ENCODE results near the gene MAGEH1. TPM values are rescaled to one million over a fixed set of nuclear protein-coding genes. Genes with fewer than 3 reads are reported as not detected.
"Not testable (repeated sequence)": the region's sequence is repeated elsewhere in the genome, so short reads cannot be mapped to it uniquely, and the experiment has no call there.

MAGEH1 gene, protein sequence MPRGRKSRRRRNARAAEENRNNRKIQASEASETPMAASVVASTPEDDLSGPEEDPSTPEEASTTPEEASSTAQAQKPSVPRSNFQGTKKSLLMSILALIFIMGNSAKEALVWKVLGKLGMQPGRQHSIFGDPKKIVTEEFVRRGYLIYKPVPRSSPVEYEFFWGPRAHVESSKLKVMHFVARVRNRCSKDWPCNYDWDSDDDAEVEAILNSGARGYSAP
- polyA plus RNA-seq (ENCODE audit: insufficient read length in 12 of 12) = 10 to 100 TPM in 11 of 12 donors, not detected in 1; 37.5 to 57.5 (median 44.0) TPM
- long read RNA-seq, donor 1, transcript MAGEH1-201 (1 exons, 1,462 nt) = major isoform, 110 of 110 reads
- long read RNA-seq, donor 1, partial matches to known transcripts = 0 of 110 reads
- long read RNA-seq, donor 1, other reads (novel, unspliced or antisense) = 0 of 110 reads
- long read RNA-seq, donor 2, transcript MAGEH1-201 (1 exons, 1,462 nt) = major isoform, 73 of 73 reads
- long read RNA-seq, donor 2, partial matches to known transcripts = 0 of 73 reads
- long read RNA-seq, donor 2, other reads (novel, unspliced or antisense) = 0 of 73 reads
- long read RNA-seq, donor 3, transcript MAGEH1-201 (1 exons, 1,462 nt) = major isoform, 43 of 43 reads
- long read RNA-seq, donor 3, partial matches to known transcripts = 0 of 43 reads
- long read RNA-seq, donor 3, other reads (novel, unspliced or antisense) = 0 of 43 reads
- long read RNA-seq, donor 4, transcript MAGEH1-201 (1 exons, 1,462 nt) = major isoform, 20 of 20 reads
- long read RNA-seq, donor 4, partial matches to known transcripts = 0 of 20 reads
- long read RNA-seq, donor 4, other reads (novel, unspliced or antisense) = 0 of 20 reads
- long read RNA-seq, donor 5, transcript MAGEH1-201 (1 exons, 1,462 nt) = major isoform, 76 of 76 reads
- long read RNA-seq, donor 5, partial matches to known transcripts = 0 of 76 reads
- long read RNA-seq, donor 5, other reads (novel, unspliced or antisense) = 0 of 76 reads
- long read RNA-seq, donor 6, transcript MAGEH1-201 (1 exons, 1,462 nt) = major isoform, 50 of 50 reads
- long read RNA-seq, donor 6, partial matches to known transcripts = 0 of 50 reads
- long read RNA-seq, donor 6, other reads (novel, unspliced or antisense) = 0 of 50 reads
- long read RNA-seq, donor 7, transcript MAGEH1-201 (1 exons, 1,462 nt) = major isoform, 38 of 38 reads
- long read RNA-seq, donor 7, partial matches to known transcripts = 0 of 38 reads
- long read RNA-seq, donor 7, other reads (novel, unspliced or antisense) = 0 of 38 reads
- long read RNA-seq, donor 8, transcript MAGEH1-201 (1 exons, 1,462 nt) = major isoform, 76 of 76 reads
- long read RNA-seq, donor 8, partial matches to known transcripts = 0 of 76 reads
- long read RNA-seq, donor 8, other reads (novel, unspliced or antisense) = 0 of 76 reads
- long read RNA-seq, donor 9, transcript MAGEH1-201 (1 exons, 1,462 nt) = major isoform, 53 of 53 reads
- long read RNA-seq, donor 9, partial matches to known transcripts = 0 of 53 reads
- long read RNA-seq, donor 9, other reads (novel, unspliced or antisense) = 0 of 53 reads
- long read RNA-seq, donor 10, transcript MAGEH1-201 (1 exons, 1,462 nt) = major isoform, 43 of 43 reads
- long read RNA-seq, donor 10, partial matches to known transcripts = 0 of 43 reads
- long read RNA-seq, donor 10, other reads (novel, unspliced or antisense) = 0 of 43 reads
- long read RNA-seq, donor 11, transcript MAGEH1-201 (1 exons, 1,462 nt) = major isoform, 83 of 83 reads
- long read RNA-seq, donor 11, partial matches to known transcripts = 0 of 83 reads
- long read RNA-seq, donor 11, other reads (novel, unspliced or antisense) = 0 of 83 reads

GRCh38 chrX:55451990-55452832 lies at the start of gene MAGEH1:
Gene MAGEH1 (plus strand): TSS chrX:55452127. CDS start chrX:55452375, 248 bp downstream.
- peak; percentile 88 for DNase-seq

DNA sequence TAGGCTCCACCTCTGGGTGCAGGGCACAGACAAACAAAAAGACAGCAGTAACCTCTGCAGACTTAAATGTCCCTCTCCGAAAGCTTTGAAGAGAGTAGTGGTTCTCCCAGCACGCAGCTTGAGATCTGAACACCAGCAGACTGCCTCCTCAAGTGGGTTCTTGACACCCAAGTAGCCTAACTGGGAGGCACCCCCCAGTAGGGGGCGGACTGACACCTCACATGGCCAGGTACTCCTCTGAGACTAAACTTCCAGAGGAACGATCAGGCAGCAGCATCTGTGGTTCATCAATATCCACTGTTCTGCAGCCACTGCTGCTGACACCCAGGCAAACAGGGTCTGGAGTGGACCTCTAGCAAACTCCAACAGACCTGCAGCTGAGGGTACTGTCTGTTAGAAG lies 24.8 kb upstream of the MAGEH1 start:
- DNase-seq = not testable (repeated sequence)

DNA sequence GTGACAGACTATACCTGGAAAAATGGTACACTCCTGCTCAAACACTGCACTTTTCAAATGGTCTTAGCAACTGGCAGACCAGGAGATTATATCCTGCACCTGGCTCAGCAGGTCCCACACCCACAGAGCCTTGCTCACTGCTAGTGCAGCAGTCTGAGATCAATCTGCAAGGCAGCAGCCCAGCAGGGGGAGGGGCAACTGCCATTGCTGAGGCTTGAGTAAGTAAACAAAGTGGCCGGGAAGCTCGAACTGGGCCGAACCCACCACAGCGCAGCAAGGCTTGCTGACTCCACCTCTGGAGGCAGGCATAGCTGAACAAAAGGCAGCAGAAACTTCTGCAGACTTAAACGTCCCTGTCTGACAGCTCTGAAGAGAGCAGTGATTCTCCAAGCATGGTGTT lies 8.5 kb upstream of the MAGEH1 start:
- not testable (repeated sequence) for DNase-seq

GRCh38 chrX:55450259-55450658 lies 1.7 kb upstream of the MAGEH1 start:
- DNase-seq = peak; percentile 12

DNA sequence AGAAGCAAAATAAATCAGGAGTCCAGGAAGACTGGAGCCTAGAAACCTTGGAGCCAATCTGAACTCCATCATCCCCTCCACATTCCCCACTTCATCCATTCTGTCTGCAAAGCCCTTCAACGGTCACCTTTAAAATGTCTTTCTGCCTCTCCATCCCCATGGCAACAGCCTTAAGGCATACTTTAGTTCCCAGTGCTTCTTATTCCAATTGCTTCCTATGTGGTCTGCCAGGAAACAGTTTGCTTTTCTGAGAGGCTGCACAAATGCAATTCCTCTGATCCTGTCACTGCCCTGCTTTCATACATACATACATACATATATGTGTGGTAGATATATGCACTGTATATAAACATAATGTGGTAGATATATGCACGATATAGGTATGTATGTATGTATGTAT lies 786 bp upstream of the MAGEH1 start:
- DNase-seq = peak; percentile 22

DNA sequence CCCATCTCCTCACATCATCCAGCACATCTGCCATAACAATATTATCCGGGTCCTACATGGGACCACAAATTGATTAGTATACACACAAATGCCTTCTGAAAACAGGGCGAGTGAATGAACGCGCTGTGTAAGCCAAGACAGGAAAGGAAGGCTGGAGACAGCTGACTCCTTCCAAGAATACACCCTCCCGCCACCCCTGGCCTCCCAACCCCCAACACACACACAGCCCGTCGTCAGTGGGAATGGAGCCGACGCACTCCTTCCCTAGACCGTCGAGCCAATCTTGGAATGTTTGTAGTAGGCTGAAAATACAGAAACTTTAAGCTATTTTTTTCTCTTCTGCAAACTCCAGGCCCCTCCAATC lies 319 bp upstream of the MAGEH1 start:
- DNase-seq = no peak

DNA sequence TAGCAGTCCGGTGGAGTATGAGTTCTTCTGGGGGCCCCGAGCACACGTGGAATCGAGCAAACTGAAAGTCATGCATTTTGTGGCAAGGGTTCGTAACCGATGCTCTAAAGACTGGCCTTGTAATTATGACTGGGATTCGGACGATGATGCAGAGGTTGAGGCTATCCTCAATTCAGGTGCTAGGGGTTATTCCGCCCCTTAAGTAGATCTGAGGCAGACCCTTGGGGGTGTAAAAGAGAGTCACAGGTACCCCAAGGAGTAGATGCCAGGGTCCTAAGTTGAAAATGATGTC lies 852 bp downstream of the MAGEH1 start:
- no peak for DNase-seq

DNA sequence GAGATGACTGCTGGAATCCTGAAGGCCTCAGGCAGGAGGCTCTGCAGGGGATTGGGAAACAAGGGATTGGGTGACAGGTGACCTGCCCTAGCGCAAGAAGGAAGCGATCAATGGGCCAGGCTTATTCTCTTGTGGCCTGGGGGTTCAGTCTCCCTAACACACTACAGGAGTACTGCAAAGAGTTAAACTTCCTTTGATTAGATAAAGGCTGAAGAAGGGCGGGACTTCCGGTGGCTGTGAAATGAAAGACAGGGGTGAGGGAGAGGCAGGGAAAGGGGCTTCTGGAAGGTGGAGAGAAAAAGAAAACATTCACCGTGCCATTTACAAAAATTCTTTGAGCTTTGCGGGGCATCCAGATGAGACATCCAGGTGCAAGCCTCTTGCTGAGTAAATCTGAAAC lies 3.8 kb downstream of the MAGEH1 start:
- DNase-seq = not testable (repeated sequence)

GRCh38 chrX:55459426-55459825 lies 7.5 kb downstream of the MAGEH1 start:
- DNase-seq = not testable (repeated sequence)

DNA sequence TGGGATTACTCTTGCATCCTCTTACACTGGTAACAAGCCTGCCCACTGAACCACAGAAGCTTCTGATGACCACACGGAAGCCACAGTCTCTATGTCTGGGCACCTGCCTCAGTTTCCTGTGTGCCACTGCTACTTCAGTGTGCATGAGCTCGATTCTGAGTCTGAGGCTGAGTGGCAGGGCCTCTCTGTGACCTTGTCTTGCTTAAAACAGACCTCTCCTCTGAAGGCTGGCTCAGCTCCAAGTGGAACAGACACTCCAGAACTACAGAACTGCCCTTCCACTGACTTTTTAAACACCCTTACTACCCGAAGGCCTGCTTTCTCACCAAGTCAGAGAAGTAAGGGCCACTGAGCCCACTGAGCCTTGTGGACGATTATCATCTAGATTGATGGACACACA lies 8.0 kb downstream of the MAGEH1 start:
- DNase-seq = not testable (repeated sequence)

GRCh38 chrX:55464050-55464449 lies 12.1 kb downstream of the MAGEH1 start:
- not testable (repeated sequence) for DNase-seq

GRCh38 chrX:55465108-55465507 lies 13.2 kb downstream of the MAGEH1 start:
- DNase-seq = not testable (repeated sequence)

DNA sequence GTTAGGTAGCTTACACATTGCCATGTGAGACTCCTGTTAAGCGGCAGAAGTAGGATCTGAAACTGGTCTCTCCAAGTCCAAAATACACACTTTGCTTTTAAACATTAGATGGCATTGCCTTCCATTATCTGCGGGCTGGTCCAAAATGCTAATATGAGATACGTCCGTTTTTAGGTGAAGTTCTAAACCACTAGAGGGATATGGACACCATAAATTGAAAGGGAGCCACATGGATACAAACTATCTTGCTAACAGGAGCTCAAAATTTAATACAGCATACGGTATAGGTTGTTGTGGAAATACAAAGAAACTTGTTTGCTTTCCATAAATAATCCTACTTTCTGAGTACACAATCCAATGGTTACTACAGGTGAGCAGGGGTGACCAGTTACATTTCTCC lies 13.9 kb downstream of the MAGEH1 start:
- DNase-seq = not testable (repeated sequence)

- not testable (repeated sequence) for DNase-seq
Observed at GRCh38 chrX:55479956-55480355, 28.0 kb downstream of the MAGEH1 start.

DNA sequence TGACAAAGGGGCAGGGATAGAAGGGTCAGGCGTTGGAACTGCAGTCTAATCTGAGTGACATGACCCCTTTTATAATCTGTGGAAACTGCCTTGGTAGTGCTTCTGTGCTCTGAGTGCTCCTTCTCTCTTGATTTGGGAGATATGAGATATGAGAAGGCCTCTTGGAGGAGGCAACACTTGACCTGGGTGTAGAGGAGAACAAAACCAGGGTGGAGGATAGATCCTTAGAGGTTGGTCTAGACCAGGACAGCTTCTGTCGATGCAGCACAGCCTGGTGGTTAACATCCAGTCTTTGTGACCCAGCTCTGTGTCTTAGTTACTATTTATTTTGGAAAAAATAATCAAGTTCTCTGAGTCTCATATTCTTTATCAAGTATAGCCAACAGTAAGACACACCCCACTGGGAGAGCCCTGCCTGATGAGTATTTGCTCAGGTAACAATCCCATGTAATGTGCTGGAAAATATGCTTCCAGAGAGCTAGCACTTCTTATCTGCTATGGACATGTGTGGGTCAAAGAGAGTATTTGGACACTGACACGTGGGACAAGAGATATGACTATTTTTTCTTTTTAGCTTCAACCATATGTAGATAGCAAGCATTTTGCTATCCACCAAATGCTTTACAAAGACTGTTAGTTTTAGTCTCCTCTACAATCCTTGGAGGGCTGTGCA lies 28.6 kb downstream of the MAGEH1 start:
- DNase-seq = no peak

DNA sequence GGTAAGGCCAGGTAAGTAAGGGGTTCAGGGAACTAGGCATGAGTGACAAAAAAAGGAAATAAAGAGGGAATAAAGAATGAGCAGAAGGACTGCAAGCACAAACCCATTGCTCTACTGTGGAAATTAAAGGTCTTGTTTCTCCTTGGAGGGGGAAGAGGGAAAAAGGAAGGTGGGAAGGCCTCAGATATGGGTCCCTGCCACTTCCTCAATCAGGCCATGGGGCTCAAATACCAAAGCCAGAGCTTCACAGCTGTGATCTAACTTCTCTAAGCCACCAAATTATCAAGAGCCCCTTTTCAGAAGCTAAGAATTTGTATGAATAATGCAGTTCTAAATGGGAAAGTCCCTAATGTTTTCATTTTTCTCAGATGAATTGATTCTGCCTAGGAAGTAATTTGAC lies 33.0 kb downstream of the MAGEH1 start:
- no peak for DNase-seq

DNA sequence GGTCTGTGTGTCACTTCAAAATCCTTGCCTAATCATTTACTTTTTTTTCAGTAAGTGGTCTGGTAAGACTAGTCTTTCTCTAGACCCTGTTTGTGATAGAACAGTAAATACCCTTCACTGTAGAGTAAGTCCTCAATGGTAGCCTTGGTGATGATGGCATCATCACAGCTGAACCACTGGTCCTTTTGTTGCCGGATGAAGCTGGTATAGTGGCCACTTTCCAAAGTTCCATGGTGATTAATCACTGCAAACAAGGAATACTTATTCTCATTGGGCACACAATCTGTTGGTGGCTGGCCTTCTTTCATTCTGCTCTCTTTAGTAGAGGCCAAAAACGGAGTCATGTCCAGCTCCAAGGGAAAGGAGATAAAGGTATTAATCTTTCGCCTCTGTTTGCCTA lies 34.8 kb downstream of the MAGEH1 start:
- no peak for DNase-seq

DNA sequence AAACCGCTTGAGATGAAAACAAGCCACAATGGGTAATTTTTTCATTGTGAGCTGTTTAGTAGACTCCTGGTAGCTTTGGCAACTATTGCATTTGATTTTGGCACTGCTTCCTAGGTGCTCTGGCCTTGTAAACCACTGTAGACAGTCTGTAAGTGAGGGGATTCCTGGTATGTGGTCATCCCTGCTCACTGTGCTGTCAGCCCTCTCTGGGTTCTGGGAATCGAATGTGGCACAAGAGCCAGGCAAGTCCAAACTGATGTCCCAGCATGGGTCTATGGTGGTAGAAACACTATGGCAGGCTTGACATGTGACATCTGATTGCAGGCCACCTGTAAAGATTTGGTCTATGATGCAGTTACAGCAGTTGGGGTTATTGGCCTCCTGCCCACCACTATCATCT lies 35.2 kb downstream of the MAGEH1 start:
- DNase-seq = no peak

GRCh38 chrX:55488006-55488592 lies 36.2 kb downstream of the MAGEH1 start:
- peak; percentile 31 for DNase-seq
